H9 (cell line): ENCODE measurements around the gene OCRL. TPM values are rescaled to one million over a fixed set of nuclear protein-coding genes. Genes with fewer than 3 reads are reported as not detected.

Experiments used
- DNase-seq: peaks from one replicate; pipeline ENCODE4 v3.0.0-alpha.2; 2017
- H2AFZ ChIP-seq: one replicate; pipeline ENCODE4 v1.6.1; 2013; ENCODE audit warnings: mild to moderate bottlenecking, low read length, control low read depth, moderate library complexity
- H2AK5ac ChIP-seq: 2 replicates; pipeline ENCODE4 v1.6.1; 2013; ENCODE audit warnings: low read length, control low read depth, mixed read lengths; ENCODE audit not compliant: insufficient read length
- H2BK120ac ChIP-seq: one replicate; pipeline ENCODE4 v1.6.1; 2013; ENCODE audit warnings: low read depth, mild to moderate bottlenecking, low read length, control low read depth, inconsistent platforms; ENCODE audit not compliant: poor library complexity, severe bottlenecking
- H2BK12ac ChIP-seq: 2 replicates; pipeline ENCODE4 v1.6.1; 2013; ENCODE audit warnings: low read length, control low read depth, mixed read lengths, low read depth; ENCODE audit not compliant: insufficient read length
- H2BK15ac ChIP-seq: 2 replicates; pipeline ENCODE4 v1.6.1; 2013; ENCODE audit warnings: low read depth, low read length, control low read depth
- H2BK20ac ChIP-seq: one replicate; pipeline ENCODE4 v1.6.1; 2013; ENCODE audit warnings: low read depth, mild to moderate bottlenecking, low read length, control low read depth, inconsistent platforms; ENCODE audit not compliant: poor library complexity, severe bottlenecking
- H2BK5ac ChIP-seq: 2 replicates; pipeline ENCODE4 v1.6.1; 2013; ENCODE audit warnings: low read length, control low read depth, mixed read lengths; ENCODE audit not compliant: insufficient read length
- H3K14ac ChIP-seq: 2 replicates; pipeline ENCODE4 v1.6.1; 2013; ENCODE audit warnings: low read length, control low read depth; ENCODE audit not compliant: insufficient read depth
- H3K18ac ChIP-seq: 2 replicates; pipeline ENCODE4 v1.6.1; 2013; ENCODE audit warnings: low read depth, mild to moderate bottlenecking, mixed read lengths, low read length, control low read depth; ENCODE audit not compliant: insufficient read length
- H3K23ac ChIP-seq: 2 replicates; pipeline ENCODE4 v1.6.1; 2013; ENCODE audit warnings: low read length, control low read depth, mixed read lengths, low read depth; ENCODE audit not compliant: insufficient read length
- H3K23me2 ChIP-seq: 2 replicates; pipeline ENCODE4 v1.6.1; 2013; ENCODE audit warnings: low read depth, mild to moderate bottlenecking, mixed read lengths, low read length, control low read depth; ENCODE audit not compliant: insufficient read length, poor library complexity, severe bottlenecking
- H3K27ac ChIP-seq: 2 replicates; pipeline ENCODE4 v1.5.1; 2013; ENCODE audit warnings: low read length, control low read depth, mixed read lengths, low read depth; ENCODE audit not compliant: insufficient read length
- H3K27me3 ChIP-seq: 2 replicates; pipeline ENCODE4 v1.6.1; 2013; ENCODE audit warnings: low read length, control low read depth, inconsistent platforms; ENCODE audit not compliant: insufficient read depth
- H3K4ac ChIP-seq: 2 replicates; pipeline ENCODE4 v1.6.1; 2013; ENCODE audit warnings: low read depth, mild to moderate bottlenecking, control low read depth, inconsistent platforms, low read length, moderate library complexity
- H3K4me1 ChIP-seq: 2 replicates; pipeline ENCODE4 v1.6.1; 2013; ENCODE audit warnings: low read length, control low read depth, inconsistent platforms; ENCODE audit not compliant: insufficient read depth
- H3K4me2 ChIP-seq: 2 replicates; pipeline ENCODE4 v1.6.1; 2013; ENCODE audit warnings: low read length, control low read depth, mixed read lengths; ENCODE audit not compliant: insufficient read length, insufficient read depth
- H3K56ac ChIP-seq: 2 replicates; pipeline ENCODE4 v1.6.1; 2013; ENCODE audit warnings: low read depth, mild to moderate bottlenecking, mixed read lengths, low read length, control low read depth; ENCODE audit not compliant: insufficient read length
- H3K79me1 ChIP-seq: 2 replicates; pipeline ENCODE4 v1.6.1; 2013; ENCODE audit warnings: low read depth, mild to moderate bottlenecking, moderate library complexity, low read length, control low read depth, inconsistent platforms; ENCODE audit not compliant: insufficient read depth, poor library complexity, severe bottlenecking
- H3K79me2 ChIP-seq: 2 replicates; pipeline ENCODE4 v1.6.1; 2013; ENCODE audit warnings: low read length, control low read depth, inconsistent platforms; ENCODE audit not compliant: insufficient read depth
- H3K9ac ChIP-seq: 2 replicates; pipeline ENCODE4 v1.6.1; 2013; ENCODE audit warnings: low read length, control low read depth, mixed read lengths; ENCODE audit not compliant: insufficient read length; ENCODE audit errors: extremely low read depth
- H3K9me3 ChIP-seq: one replicate; pipeline ENCODE4 v1.6.1; 2013; ENCODE audit warnings: low read depth, low read length, inconsistent platforms; ENCODE audit not compliant: control insufficient read depth
- H3T11ph ChIP-seq: one replicate; pipeline ENCODE4 v1.6.1; 2013; ENCODE audit warnings: mild to moderate bottlenecking, low read length, control low read depth, inconsistent platforms
- H4K20me1 ChIP-seq: one replicate; pipeline ENCODE4 v1.6.1; 2013; ENCODE audit not compliant: control insufficient read depth, insufficient read length, insufficient read depth
- H4K5ac ChIP-seq: 2 replicates; pipeline ENCODE4 v1.6.1; 2013; ENCODE audit warnings: low read depth, mild to moderate bottlenecking, mixed read lengths, low read length, control low read depth; ENCODE audit not compliant: insufficient read length
- H4K8ac ChIP-seq: replicated peaks from 2 replicates; pipeline ENCODE4 v1.6.1; 2013; ENCODE audit warnings: low read length, control low read depth, mixed read lengths, low read depth; ENCODE audit not compliant: insufficient read length
- H4K91ac ChIP-seq: 2 replicates; pipeline ENCODE4 v1.6.1; 2013; ENCODE audit warnings: low read depth, mild to moderate bottlenecking, moderate library complexity, mixed read lengths, low read length, control low read depth; ENCODE audit not compliant: insufficient read length
- H3K27ac Mint-ChIP-seq, 3 experiments: 2 replicates in 2 of 3; 3 replicates in 1 of 3; pipeline ENCODE4 v1.8.0; 2020 to 2021; ENCODE audit warnings: mixed read lengths in 3 of 3, mild to moderate bottlenecking in 1 of 3, moderate library complexity in 1 of 3
- H3K27me3 Mint-ChIP-seq: 2 replicates; pipeline ENCODE4 v1.8.0; 2021; ENCODE audit warnings: low read depth, mild to moderate bottlenecking, moderate library complexity, mixed read lengths
- H3K36me3 Mint-ChIP-seq, 3 experiments: 2 replicates in 2 of 3; 3 replicates in 1 of 3; pipeline ENCODE4 v1.8.0; 2020 to 2021; ENCODE audit warnings: low read depth in 3 of 3, mixed read lengths in 3 of 3; ENCODE audit not compliant: insufficient read depth in 1 of 3
- H3K4me1 Mint-ChIP-seq, 2 experiments: 2 replicates each; pipeline ENCODE4 v1.8.0; 2020; ENCODE audit warnings: mixed read lengths in 2 of 2
- H3K4me3 Mint-ChIP-seq, 2 experiments: 2 replicates in 1 of 2; 3 replicates in 1 of 2; pipeline ENCODE4 v1.8.0; 2020 to 2021; ENCODE audit warnings: mild to moderate bottlenecking in 2 of 2, mixed read lengths in 2 of 2, moderate library complexity in 1 of 2
- H3K9me3 Mint-ChIP-seq, 2 experiments: 2 replicates in 1 of 2; 3 replicates in 1 of 2; pipeline ENCODE4 v1.8.0; 2020; ENCODE audit warnings: mild to moderate bottlenecking in 2 of 2, mixed read lengths in 2 of 2, moderate library complexity in 1 of 2
- CTCF ChIP-seq: fragments of 200-600 bp; sonication (generic); conservative IDR thresholded peaks from 3 replicates; pipeline ENCODE4 v1.8.0; 2021; ENCODE audit warnings: antibody characterized with exemption, mild to moderate bottlenecking
- WGBS: extraction: QIAGEN DNeasy Blood & Tissue Kit; methylation state at CpG from one replicate; pipeline ENCODE4 v1.1.7; 2013; ENCODE audit warnings: missing lambda C conversion rate, low lambda C conversion rate, mixed read lengths; ENCODE audit not compliant: insufficient read length; ENCODE audit errors: extremely low coverage; 5-methylcytosine and 5-hydroxymethylcytosine counted together
- total RNA-seq: library from RNA; stranded (reverse); gene quantifications from 2 replicates; pipeline ENCODE4 v1.2.1, GENCODE V29; 2021

Gene OCRL
- total RNA-seq, 1 experiment from 2014 or later: 31.4 TPM

- Histone ChIP-seq H3T11ph (no peak overlapping the region), H4K91ac (no peak overlapping the region), H3K9me3 (no peaks in the 10 kb centered on the region), H3K79me1 (no peaks in the 10 kb centered on the region), H3K4me1 (no peaks in the 10 kb centered on the region), H3K56ac (no peak overlapping the region), H2BK120ac (no peak overlapping the region), H3K4me2 (no peak overlapping the region), H2BK5ac (no peak overlapping the region), H3K27ac (no peak overlapping the region), H3K23ac (no peak overlapping the region), H4K8ac (no peak overlapping the region), H3K23me2 (no peaks in the 10 kb centered on the region), H2AK5ac (no peak overlapping the region), H3K4ac (no peak overlapping the region), H3K14ac (no peak overlapping the region), H2AFZ (no peak overlapping the region), H3K9ac (no peak overlapping the region), H3K79me2 (no peaks in the 10 kb centered on the region), H3K27me3 (no peaks in the 10 kb centered on the region), H4K20me1 (no peaks in the 10 kb centered on the region), H3K18ac (no peak overlapping the region), H4K5ac (no peak overlapping the region), H2BK15ac (no peak overlapping the region), H2BK20ac (no peak overlapping the region), H2BK12ac (no peak overlapping the region)
- no peak overlapping the region for H3K27ac Mint-ChIP-seq
- WGBS: no CpG with 5 or more reads among the region's 1 CpG
- no peak overlapping the region for H3K4me3 Mint-ChIP-seq
- no peak for DNase-seq
- peaks cover 9 to 16% of the 10 kb centered on the region in 2 experiments for H3K4me1 Mint-ChIP-seq
- TF ChIP-seq CTCF: peak; percentile 35; the same call in 2 of the 3 replicates
- H3K36me3 Mint-ChIP-seq: no peaks in the 10 kb centered on the region
- peaks cover 0 to 2% of the 10 kb centered on the region in 2 experiments; a peak in 2 of 5 replicates for H3K9me3 Mint-ChIP-seq
- H3K27me3 Mint-ChIP-seq: peaks cover 27% of the 10 kb centered on the region
These were observed 69.3 kb downstream of the OCRL start for GRCh38 chrX:129609395-129609794.
